HUES64 (cell line): ENCODE results near the gene SOCS7.
A peak's percentile ranks its signal among the peaks of the same experiment; 100 is the strongest.
"Not testable (repeated sequence)": the region's sequence is repeated elsewhere in the genome, so short reads cannot be mapped to it uniquely, and the experiment has no call there.

Source experiments
- H3K27ac ChIP-seq: 2 replicates; pipeline ENCODE4 v1.7.0; 2013; ENCODE audit warnings: low read depth, low read length, inconsistent platforms
- H3K27me3 ChIP-seq: 2 replicates; pipeline ENCODE4 v1.6.1; 2013; ENCODE audit warnings: mild to moderate bottlenecking, low read length; ENCODE audit not compliant: insufficient read depth
- H3K36me3 ChIP-seq: 2 replicates; pipeline ENCODE4 v1.6.1; 2013; ENCODE audit warnings: mild to moderate bottlenecking, low read length; ENCODE audit not compliant: insufficient read depth
- H3K4me1 ChIP-seq: 2 replicates; pipeline ENCODE4 v1.6.1; 2013; ENCODE audit warnings: mild to moderate bottlenecking, low read length, moderate library complexity; ENCODE audit not compliant: insufficient read depth
- H3K4me3 ChIP-seq: 2 replicates; pipeline ENCODE4 v1.5.1; 2013; ENCODE audit warnings: mild to moderate bottlenecking, low read length, moderate library complexity
- H3K9ac ChIP-seq: 2 replicates; pipeline ENCODE4 v1.6.1; 2013; ENCODE audit warnings: mild to moderate bottlenecking, low read depth, low read length
- H3K9me3 ChIP-seq: 2 replicates; pipeline ENCODE4 v1.6.1; 2013; ENCODE audit warnings: low read depth, low read length; ENCODE audit not compliant: insufficient read depth
- WGBS: fragments of 150-250, 120-280 bp; methylation state at CpG from one replicate; pipeline ENCODE4 v1.1.7; 2013; ENCODE audit warnings: missing lambda C conversion rate; 5-methylcytosine and 5-hydroxymethylcytosine counted together

The SOCS7 gene

GRCh38 chr17:38431346-38432145 lies 79.9 kb downstream of the SOCS7 start:
- no peak overlapping the region for H3K9ac ChIP-seq
- H3K27ac ChIP-seq, result no peak overlapping the region
- H3K36me3 ChIP-seq, result no peaks in the 10 kb centered on the region
- H3K9me3 ChIP-seq, result no peaks in the 10 kb centered on the region
- H3K4me3 ChIP-seq, result no peak overlapping the region
- peaks cover 19% of the 10 kb centered on the region for H3K4me1 ChIP-seq
- 92% methylated on average over 10 of the region's 10 CpGs for WGBS
- peaks cover 8% of the 10 kb centered on the region; the same call in 1 of the 2 replicates for H3K27me3 ChIP-seq

GRCh38 chr17:38434178-38434665 lies 82.6 kb downstream of the SOCS7 start:
- Histone ChIP-seq H3K36me3 (no peaks in the 10 kb centered on the region), H3K9ac (no peak overlapping the region), H3K27me3 (no peaks in the 10 kb centered on the region), H3K27ac (no peak overlapping the region), H3K9me3 (no peaks in the 10 kb centered on the region), H3K4me1 (peaks cover 20% of the 10 kb centered on the region), H3K4me3 (no peak overlapping the region)
- WGBS, result 85% methylated on average over 21 of the region's 21 CpGs

GRCh38 chr17:38435795-38436194 lies 84.2 kb downstream of the SOCS7 start:
- WGBS, result 75% methylated on average over 9 of the region's 9 CpGs
- H3K36me3 ChIP-seq, result no peaks in the 10 kb centered on the region
- no peaks in the 10 kb centered on the region for H3K9me3 ChIP-seq
- peaks cover 13% of the 10 kb centered on the region for H3K4me1 ChIP-seq
- no peaks in the 10 kb centered on the region for H3K27me3 ChIP-seq
- H3K27ac ChIP-seq, result no peak overlapping the region
- no peak overlapping the region for H3K9ac ChIP-seq
- no peak overlapping the region for H3K4me3 ChIP-seq

GRCh38 chr17:38436386-38436785 lies 84.7 kb downstream of the SOCS7 start:
- H3K36me3 ChIP-seq, result no peaks in the 10 kb centered on the region
- no peak overlapping the region for H3K4me3 ChIP-seq
- no peaks in the 10 kb centered on the region for H3K27me3 ChIP-seq
- peaks cover 19% of the 10 kb centered on the region for H3K4me1 ChIP-seq
- 84% methylated on average over 11 of the region's 11 CpGs for WGBS
- no peak overlapping the region for H3K9ac ChIP-seq
- H3K27ac ChIP-seq, result no peak overlapping the region
- no peaks in the 10 kb centered on the region for H3K9me3 ChIP-seq

GRCh38 chr17:38437313-38437712 lies 85.7 kb downstream of the SOCS7 start:
- WGBS, result 96% methylated on average over 1 of the region's 1 CpG
- not testable (repeated sequence) for H3K36me3 ChIP-seq

GRCh38 chr17:38439436-38439835 lies 87.8 kb downstream of the SOCS7 start:
- peaks cover 22% of the 10 kb centered on the region for H3K4me1 ChIP-seq
- no peak overlapping the region for H3K4me3 ChIP-seq
- 91% methylated on average over 5 of the region's 5 CpGs for WGBS
- no peaks in the 10 kb centered on the region for H3K27me3 ChIP-seq
- H3K36me3 ChIP-seq, result no peaks in the 10 kb centered on the region
- H3K9ac ChIP-seq, result no peak overlapping the region
- no peaks in the 10 kb centered on the region for H3K9me3 ChIP-seq
- H3K27ac ChIP-seq, result no peak overlapping the region

More at GRCh38 chr17:38437313-38437712, 85.7 kb downstream of the SOCS7 start:
- not testable (repeated sequence) for H3K9ac ChIP-seq, H3K27me3 ChIP-seq, H3K4me3 ChIP-seq, H3K27ac ChIP-seq, H3K9me3 ChIP-seq
- peaks cover 22% of the 10 kb centered on the region for H3K4me1 ChIP-seq

- H3K9me3 ChIP-seq, result no peaks in the 10 kb centered on the region
- no peak overlapping the region for H3K9ac ChIP-seq
- H3K4me1 ChIP-seq, result peaks cover 21% of the 10 kb centered on the region
- peak overlapping the region; percentile 70; the same call in 1 of the 2 replicates for H3K27ac ChIP-seq
- H3K36me3 ChIP-seq, result no peaks in the 10 kb centered on the region
- H3K4me3 ChIP-seq, result no peak overlapping the region
- 51% methylated on average over 16 of the region's 16 CpGs for WGBS
- H3K27me3 ChIP-seq, result no peaks in the 10 kb centered on the region
These were observed 89.2 kb downstream of the SOCS7 start for GRCh38 chr17:38440614-38441397.

GRCh38 chr17:38441429-38442061 lies 89.9 kb downstream of the SOCS7 start:
- Histone ChIP-seq H3K9me3 (no peaks in the 10 kb centered on the region), H3K4me3 (no peak overlapping the region), H3K4me1 (peaks cover 18% of the 10 kb centered on the region), H3K27ac (peak overlapping the region; percentile 70; the same call in 1 of the 2 replicates), H3K36me3 (no peaks in the 10 kb centered on the region), H3K27me3 (no peaks in the 10 kb centered on the region), H3K9ac (no peak overlapping the region)
- 68% methylated on average over 9 of the region's 9 CpGs for WGBS

- Histone ChIP-seq H3K4me3 (no peak overlapping the region), H3K27me3 (no peaks in the 10 kb centered on the region), H3K4me1 (peaks cover 19% of the 10 kb centered on the region), H3K36me3 (no peaks in the 10 kb centered on the region), H3K27ac (no peak overlapping the region), H3K9me3 (no peaks in the 10 kb centered on the region), H3K9ac (no peak overlapping the region)
- WGBS, result 90% methylated on average over 4 of the region's 4 CpGs
These were observed 90.9 kb downstream of the SOCS7 start for GRCh38 chr17:38442548-38442947.

GRCh38 chr17:38443356-38444031 lies 91.8 kb downstream of the SOCS7 start:
- WGBS, result 65% methylated on average over 7 of the region's 7 CpGs
- Histone ChIP-seq H3K27me3 (no peaks in the 10 kb centered on the region), H3K36me3 (no peaks in the 10 kb centered on the region), H3K9ac (no peak overlapping the region), H3K4me3 (no peak overlapping the region), H3K4me1 (peaks cover 28% of the 10 kb centered on the region), H3K27ac (no peak overlapping the region), H3K9me3 (no peaks in the 10 kb centered on the region)
